Measurements from ENCODE around the gene TMED4.

- TF ChIP-seq, protein P1, sequence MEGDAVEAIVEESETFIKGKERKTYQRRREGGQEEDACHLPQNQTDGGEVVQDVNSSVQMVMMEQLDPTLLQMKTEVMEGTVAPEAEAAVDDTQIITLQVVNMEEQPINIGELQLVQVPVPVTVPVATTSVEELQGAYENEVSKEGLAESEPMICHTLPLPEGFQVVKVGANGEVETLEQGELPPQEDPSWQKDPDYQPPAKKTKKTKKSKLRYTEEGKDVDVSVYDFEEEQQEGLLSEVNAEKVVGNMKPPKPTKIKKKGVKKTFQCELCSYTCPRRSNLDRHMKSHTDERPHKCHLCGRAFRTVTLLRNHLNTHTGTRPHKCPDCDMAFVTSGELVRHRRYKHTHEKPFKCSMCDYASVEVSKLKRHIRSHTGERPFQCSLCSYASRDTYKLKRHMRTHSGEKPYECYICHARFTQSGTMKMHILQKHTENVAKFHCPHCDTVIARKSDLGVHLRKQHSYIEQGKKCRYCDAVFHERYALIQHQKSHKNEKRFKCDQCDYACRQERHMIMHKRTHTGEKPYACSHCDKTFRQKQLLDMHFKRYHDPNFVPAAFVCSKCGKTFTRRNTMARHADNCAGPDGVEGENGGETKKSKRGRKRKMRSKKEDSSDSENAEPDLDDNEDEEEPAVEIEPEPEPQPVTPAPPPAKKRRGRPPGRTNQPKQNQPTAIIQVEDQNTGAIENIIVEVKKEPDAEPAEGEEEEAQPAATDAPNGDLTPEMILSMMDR (conservative IDR thresholded peaks at IDR 0.05; ENCODE audit: low read depth, low read length), result no peak
- no peak for TF ChIP-seq EZH2 (IDR thresholded peaks at IDR 0.05; ENCODE audit: borderline replicate concordance, low read depth, low read length, poor library complexity, severe bottlenecking)
Measured at GRCh38 chr7:44580945-44581878, 819 bp downstream of the TMED4 start.
